ENCODE measurements around the gene TBC1D22A.
A peak's percentile ranks its signal among the peaks of the same experiment; 100 is the strongest.

The TBC1D22A gene

GRCh38 chr22:46937939-46938338, 175.5 kb downstream of the TBC1D22A start:
- no peak for DNase-seq

GRCh38 chr22:46941968-46942798, 179.7 kb downstream of the TBC1D22A start:
- no peak for DNase-seq

- no peak for DNase-seq
Observed at GRCh38 chr22:46942799-46943785, 180.6 kb downstream of the TBC1D22A start.

- DNase-seq = no peak
Observed at GRCh38 chr22:46945481-46945880, 183.0 kb downstream of the TBC1D22A start.

DNA sequence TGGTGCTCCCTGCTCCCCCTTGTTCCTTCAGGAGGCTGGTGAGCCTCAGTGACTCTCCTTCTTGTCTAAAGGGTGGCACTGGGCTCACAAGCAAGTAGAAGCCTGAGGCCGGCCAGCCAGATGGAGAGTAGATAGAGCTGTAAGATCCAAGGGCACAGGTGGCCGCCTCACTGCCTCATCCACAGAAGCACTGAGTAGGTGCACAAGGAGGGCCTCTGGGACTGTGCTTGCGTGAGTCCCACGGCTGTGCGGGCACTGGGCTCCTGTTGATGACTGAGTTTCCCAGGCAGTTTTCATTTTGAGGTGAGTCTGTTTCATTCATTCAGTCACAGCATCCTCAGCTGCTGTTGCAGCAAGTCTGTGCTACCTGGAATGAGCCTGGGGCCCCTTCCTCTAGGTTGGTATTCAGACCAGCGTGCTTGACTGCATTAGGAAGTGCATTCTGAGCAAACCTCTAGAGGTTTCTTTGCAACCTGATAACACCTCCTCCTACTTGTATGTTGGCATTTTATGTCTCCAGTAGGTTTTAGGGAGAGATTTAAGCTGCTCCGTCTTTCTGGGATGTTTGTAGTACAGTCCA, 184.0 kb downstream of the TBC1D22A start:
- DNase-seq = no peak

- DNase-seq = no peak
Observed at GRCh38 chr22:46947516-46948257, 185.2 kb downstream of the TBC1D22A start.

DNA sequence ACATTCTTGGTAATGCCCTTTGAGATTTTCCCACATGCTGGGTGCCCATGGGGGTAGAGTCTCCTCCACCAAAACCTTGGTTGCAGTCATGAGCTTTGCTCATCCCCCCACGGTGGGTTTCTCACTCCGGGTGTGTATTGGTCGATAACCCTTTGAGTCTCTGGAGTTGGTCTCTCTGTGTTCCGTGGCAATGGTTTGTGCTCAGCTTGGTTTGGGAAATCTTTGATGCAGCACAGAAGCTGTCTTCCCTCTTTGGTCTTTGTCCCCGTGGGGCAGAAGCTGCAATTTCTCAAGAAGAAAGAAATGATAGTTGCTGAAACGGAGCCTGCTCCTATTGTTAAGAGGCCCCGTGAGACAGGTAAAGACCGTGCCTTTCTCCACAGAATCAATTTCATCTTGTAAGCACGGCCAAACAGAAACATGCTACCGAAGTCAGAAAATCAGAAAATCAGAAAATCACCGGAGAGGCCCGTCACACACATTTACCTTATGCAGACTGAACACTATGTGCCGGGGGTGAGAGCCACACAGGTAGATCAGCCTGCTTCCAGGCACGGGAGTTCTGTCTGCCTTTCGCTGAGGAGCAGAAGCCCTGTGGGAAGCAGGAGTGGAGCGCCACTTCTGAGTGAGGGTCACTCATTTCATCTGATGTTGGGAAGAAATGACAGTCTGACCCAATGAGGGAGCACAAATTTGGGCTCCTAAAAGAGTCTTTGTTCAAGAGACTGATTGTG, 186.1 kb downstream of the TBC1D22A start:
- no peak for DNase-seq

DNA sequence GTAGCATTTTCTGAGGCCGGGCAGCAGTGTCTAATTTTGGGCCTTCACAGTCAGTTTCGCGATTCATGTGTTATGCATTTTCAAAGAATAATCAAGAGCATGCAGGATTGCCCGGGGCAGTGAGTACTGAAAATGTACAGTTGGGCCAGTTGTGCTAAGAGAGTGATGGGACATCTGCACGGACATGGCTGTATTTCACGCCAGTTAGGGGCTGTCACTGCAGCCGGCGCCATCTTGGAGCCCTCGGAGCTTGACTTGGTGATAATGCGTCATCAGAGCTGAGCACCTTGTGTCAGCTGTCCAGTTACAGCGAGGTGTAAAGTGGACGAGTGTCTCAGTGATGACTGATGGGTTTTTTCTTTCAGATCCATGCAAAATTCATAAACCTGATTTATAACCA, 188.9 kb downstream of the TBC1D22A start:
- no peak for DNase-seq

DNA sequence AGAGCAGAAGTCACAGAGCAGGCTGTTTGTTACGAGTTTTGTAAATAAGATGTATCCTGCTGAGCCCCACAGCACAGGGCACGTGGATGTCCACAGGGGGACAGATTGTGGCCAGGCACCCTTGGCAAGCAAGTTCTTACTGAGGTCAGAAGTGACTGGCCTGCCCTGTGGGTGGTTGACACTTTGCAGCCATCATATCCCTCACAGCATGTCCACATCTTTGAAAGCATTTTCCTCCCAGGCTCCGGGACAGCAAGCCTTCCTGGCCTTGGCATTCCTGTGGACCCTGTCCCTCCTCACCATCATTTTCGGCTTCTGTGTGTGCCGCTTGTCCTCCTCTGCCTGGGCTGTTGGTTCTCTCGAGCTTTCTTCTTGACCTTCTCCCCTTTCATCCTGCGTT, 189.5 kb downstream of the TBC1D22A start:
- no peak for DNase-seq

DNA sequence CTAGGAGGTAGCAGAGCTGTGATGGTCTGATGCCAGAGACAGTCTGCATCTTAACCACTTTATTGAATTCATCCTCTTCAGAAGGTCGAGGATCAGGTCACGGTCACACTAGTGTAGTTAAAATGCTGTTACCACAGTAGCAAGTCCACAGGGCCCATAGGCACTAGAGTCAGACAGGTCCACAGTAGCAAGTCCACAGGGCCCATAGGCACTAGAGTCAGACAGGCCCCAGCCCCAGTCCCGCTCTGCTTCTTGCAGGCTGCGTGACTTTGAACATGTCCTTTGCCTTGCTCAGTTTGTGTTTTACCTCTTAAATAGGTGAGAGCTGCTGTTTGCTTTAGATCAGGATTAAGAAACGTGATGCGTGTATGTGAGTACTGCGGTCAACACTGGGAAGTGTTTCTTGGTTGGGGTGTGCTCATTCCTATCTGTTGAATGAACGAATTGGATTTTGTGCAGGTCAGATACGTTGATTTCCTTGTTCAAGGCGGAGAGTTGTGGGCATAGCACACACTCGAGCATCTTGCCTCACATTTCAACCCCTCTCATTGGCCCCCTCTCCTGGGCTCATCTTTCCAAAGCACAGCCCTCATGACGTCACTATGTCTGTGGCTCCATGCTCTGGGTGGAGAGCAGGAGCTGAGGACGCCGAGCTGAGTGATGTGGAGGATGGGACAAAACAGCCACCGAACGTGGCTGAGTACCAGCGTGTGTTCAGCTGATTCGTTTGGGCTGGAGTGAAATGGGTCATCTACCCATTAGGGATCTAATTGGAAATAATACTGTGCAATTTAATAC, 191.7 kb downstream of the TBC1D22A start:
- DNase-seq = no peak

- DNase-seq = no peak
Observed at GRCh38 chr22:46954781-46955180, 192.3 kb downstream of the TBC1D22A start.

DNA sequence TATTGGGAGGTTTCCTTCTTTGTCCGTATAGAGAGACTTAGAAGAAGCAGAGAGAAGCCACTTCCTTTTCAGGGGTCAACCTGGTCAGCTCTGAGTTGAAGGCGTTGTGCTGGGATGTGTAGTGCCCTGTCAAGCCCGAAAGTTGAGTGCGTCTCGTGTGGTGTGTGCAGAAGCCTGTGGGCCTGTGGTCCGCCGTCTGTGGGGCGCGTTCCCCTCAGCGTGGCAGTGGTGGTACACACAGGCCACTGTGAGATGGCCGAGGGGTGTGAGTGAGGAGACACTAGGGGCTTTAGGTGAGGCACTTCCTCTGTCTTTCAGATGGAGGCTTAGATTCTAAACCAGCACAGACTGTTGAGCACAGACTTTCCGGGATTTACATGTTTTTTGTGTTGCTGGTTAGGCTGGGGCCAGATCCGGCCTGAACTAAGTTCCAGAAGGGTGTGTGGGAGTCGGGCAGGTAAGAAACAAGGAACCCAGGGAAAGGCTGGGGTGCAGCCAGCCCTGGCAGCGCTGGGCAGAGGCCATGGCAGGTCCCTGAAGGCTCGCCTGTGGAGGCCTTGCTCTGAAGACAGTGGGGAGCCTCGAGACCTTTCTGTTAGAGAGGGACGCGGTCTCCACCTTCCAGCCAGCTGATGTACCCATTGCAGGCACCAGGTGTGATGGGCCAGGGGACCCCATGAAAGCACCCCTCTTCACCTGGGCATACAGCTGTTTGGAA, 194.2 kb downstream of the TBC1D22A start:
- DNase-seq = no peak

- no peak for DNase-seq
Observed at GRCh38 chr22:46957521-46957920, 195.1 kb downstream of the TBC1D22A start.

- no peak for DNase-seq
Observed at GRCh38 chr22:46958191-46958590, 195.7 kb downstream of the TBC1D22A start.

- DNase-seq = no peak
Observed at GRCh38 chr22:46958658-46959057, 196.2 kb downstream of the TBC1D22A start.

DNA sequence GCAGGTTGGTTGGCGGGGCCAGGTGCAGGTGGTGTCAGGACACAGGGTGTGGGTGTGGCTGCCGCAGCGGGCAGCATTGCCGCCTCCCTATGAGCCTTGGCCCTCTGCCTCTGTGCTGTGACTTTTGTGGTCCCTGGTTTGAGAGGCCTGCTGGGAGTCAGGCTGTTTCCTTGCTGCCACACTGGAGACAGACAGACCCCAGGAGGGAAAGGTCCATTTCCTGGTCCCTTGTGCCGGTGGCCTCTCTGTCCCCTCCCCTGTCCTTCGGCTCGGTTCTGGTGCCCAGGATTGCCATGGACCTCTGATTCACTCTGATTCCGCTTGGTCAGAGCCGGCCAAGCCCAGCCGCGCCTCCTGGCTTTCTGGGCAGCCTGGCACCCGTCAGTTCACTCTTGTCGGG, 196.9 kb downstream of the TBC1D22A start:
- no peak for DNase-seq

DNA sequence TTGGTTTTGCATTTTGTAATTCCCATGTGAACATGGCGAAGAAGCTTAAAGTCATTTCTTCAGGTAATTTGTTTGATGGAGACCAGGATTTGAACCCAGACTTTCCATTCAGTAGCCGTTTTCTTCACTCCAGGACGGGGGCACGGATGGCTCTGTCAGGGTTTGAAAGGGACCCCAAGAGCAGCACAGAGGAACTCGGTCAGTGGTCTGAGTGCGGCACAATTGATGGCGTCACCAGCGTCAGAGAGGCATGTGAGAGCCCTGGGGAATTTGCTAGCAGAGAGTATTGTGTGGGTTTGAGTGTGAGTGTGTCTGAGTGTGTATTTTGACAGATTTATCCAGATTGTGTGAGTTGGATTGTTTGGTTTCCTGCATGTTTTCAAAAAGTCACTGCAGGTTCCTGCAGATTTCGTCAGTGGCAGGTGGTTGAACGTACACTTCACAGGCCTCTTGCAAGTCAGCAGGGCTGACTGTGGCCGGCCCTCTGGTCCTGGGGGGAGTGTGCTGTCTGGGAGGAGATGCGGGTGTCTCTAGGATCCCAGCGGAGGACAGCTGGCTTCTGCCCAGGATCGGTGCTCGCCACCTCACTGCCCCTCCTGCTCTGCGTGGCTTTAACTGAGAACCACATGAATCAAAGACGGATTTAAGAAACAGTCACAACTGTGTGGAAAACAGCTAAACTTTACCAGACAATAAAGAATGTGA, 199.3 kb downstream of the TBC1D22A start:
- DNase-seq = no peak

- no peak for DNase-seq
Observed at GRCh38 chr22:46962406-46962805, 200.0 kb downstream of the TBC1D22A start.

DNA sequence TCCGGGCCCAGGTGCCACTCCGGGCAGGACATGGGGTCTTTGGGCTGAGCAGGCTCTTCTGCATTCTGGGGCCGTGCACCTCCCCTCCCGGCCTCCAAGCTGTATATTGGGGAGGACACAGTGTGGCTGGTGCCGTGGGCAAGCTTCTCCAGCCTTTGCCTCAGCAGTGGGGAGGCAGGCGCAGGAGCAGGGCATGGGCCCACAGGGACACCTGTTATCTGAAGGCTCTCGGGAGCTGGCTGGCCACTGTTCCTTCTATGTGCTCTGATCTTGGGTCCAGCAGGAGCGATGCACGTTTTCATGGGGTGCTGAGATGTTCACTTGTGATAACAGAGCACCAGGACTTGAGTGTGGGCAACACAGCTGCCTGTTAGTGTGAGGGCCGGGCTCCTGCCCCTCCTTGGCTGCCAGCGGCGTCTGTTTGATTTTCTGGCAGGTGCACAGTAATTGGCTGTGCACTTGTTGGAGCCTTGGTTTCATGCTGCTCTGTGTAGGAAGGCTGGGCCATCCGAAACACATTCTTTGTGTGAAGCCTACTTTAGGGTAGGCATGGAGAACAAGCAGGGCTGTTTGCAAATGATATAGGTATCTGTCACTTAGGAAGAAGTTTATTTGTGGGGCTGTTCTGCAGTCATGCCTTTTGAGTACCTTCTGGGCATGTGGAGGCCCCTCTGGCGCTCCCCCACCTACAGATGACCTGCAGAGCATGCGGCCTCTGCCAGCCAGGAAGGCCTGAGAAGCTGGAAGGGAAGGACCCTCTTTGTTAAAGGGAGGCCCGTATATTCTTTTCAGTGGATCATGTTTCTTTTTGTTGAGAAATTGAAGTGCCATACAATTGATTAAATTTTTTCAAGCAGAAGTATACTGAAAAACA, 201.5 kb downstream of the TBC1D22A start:
- peak; percentile 57 for DNase-seq

All from NCI-H2029 (cell line).